ENCODE results near the gene DAB2.

DAB2 gene

DNA sequence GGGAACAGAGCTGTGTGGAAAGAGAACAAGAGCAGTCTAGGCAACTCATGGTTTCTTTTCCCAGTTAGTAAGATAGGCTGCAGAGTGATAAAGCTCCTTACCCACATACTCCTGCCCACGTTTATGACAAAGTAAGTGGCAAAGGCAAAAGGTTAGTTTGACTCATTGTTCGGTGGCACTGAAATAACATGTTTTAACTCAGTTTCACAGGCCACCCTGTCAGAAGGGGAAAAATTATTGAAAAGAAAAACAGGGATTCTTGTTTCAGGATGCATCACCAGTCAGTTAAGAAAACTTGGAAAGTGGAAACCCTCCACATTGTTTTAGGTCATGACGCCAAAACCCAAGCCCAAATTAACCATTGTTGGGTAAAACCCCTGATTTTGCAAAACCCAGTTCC, 22.3 kb upstream of the DAB2 start:
- no peak for DNase-seq

GRCh38 chr5:39446231-39446630, 21.5 kb upstream of the DAB2 start:
- DNase-seq = no peak

- DNase-seq = no peak
Measured at GRCh38 chr5:39443911-39444310, 19.1 kb upstream of the DAB2 start.

DNA sequence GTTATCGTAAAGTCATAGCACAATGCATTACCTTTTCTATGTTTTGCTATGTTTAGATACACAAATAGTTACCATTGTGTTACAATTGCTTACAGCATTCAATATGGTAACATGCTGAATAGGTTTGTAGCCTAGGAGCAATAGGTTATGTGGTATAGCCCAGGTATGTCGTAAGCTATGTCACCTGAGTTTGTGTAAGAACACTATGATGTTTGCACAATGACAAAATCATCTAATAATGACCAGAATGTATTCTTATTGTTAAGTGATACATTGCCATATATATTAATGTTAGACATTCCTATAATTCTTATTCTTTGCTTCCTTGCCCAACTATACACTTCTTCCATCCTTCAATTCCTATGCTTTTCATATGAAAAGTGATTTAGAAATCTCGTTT, 18.2 kb upstream of the DAB2 start:
- no peak for DNase-seq

DNA sequence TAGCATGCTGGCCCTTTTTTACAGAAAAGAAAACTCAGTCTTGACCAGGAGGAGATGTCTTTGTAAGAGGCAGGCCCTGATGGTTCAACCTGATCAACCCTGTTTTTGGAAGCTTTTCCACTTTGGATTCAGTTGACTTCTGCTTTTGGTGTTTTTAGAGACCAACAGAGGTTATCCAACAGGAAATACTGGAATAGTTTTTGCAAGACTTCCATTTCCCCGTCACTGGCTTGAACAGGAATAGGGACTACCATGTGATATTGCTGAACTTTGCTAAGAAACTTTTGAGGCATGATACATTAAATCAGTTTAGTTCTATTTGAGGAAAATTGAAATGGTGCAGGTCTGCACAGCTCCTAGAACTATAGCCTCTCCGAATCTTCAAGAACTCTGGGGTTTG, 17.1 kb upstream of the DAB2 start:
- no peak for DNase-seq

GRCh38 chr5:39440958-39441624, 16.3 kb upstream of the DAB2 start:
- no peak for DNase-seq

GRCh38 chr5:39440192-39440957, 15.6 kb upstream of the DAB2 start:
- no peak for DNase-seq

DNA sequence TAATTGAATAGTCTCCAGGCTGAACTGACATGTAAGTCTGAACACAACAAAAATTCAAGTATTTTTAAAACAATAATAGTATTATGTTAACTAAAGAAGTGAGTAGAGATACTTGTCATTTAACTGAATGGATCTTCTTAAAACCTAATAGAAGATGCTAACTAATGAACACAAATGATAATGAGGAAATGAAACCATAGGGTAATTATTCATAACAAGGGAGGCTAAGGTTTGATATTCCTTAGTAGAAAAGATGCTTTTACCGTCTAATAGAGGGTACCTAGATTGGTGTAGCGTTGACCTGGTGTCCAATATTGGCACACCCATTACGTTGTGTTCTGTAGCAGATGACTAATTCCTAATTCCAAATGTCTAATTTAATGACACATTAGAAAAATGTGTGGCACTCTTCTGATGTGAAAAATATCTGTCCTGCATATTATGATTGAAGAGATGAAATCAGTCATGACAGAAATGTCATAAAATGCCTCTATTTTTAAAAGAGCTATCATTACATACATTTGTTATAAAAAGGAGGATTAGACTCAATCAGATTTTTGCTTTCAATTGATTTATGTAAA, 14.9 kb upstream of the DAB2 start:
- DNase-seq = no peak

GRCh38 chr5:39437467-39437866, 12.7 kb upstream of the DAB2 start:
- no peak for DNase-seq

DNA sequence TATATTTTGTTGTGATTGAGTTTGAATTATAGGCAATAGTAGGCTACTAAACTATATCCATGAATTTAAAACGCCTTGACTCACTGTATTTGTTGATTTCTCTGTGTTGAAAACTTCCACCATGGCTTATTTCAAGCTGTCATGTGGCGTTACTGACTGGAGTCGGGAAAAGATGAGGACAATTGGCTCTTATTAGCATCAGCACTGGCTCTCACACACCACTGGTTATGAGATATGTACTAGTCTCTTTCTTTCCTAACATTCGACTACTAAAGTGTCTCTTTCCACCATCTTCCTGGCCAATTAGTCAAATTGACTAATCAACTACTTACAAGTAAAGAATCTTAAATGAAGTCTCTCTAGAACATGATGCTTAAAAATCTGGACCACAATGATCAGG, 9.1 kb upstream of the DAB2 start:
- DNase-seq = no peak

- no peak for DNase-seq
Measured at GRCh38 chr5:39432696-39433530, 8.1 kb upstream of the DAB2 start.

DNA sequence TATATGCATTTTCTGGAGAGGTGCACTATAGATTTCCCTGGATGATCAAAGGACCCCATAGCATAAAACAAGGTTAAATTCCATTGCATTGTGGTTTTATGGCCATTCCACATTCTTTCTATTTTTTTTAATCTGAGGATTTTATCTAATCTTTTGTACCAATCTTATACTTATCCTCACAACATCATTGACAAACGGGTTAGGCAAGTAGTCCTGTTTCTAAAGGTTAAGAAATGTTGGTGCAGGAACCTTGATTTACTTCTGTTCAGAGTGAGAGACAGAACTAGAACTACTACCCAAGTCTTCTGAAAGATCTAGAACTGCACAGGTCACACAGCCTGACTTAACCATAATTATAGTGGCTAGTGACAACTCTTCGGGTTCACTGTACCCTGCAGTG, 5.7 kb upstream of the DAB2 start:
- DNase-seq = no peak

GRCh38 chr5:39428640-39429039, 3.9 kb upstream of the DAB2 start:
- DNase-seq = no peak

GRCh38 chr5:39427633-39428032, 2.9 kb upstream of the DAB2 start:
- DNase-seq = no peak

DNA sequence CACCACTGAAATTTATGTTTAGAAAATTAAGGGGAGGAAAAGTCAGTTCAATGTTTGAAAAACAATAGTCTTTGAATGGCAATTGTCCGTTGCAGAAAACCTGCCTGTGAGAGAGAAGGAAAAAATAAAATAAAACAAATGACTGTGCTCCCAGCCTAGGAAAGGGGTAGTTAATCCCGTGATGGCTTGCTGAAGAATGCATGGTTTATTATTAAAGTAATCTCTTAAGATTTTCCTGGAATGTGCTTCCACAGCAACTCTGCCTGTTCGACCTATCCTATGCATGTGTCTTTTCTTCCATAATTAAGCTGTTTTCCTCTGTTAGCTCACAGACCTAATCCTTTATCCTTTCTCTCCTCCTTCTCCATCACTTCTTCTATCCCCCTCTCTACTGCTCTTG, 2.4 kb upstream of the DAB2 start:
- no peak for DNase-seq

DNA sequence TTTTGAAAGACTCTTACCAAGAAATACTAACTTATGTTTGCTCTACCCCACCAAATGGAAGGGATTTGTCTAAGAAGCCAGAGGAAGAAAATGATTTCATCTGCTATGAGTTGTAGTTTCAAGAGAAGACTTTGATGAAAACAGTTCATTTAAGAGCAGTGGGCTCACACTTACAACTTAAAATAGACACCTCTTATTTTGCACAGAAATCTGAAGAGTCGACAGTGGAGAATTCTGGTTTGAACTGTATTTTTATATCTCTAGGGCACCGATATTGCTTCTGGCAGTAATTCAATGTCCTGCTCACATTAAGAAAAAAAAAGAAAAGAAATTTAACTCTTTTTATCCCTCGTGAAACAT, 1.9 kb upstream of the DAB2 start:
- DNase-seq = no peak

- DNase-seq = no peak
Measured at GRCh38 chr5:39426051-39426745, 1.4 kb upstream of the DAB2 start.

- DNase-seq = no peak
Measured at GRCh38 chr5:39423331-39423751, 1.4 kb downstream of the DAB2 start.

DNA sequence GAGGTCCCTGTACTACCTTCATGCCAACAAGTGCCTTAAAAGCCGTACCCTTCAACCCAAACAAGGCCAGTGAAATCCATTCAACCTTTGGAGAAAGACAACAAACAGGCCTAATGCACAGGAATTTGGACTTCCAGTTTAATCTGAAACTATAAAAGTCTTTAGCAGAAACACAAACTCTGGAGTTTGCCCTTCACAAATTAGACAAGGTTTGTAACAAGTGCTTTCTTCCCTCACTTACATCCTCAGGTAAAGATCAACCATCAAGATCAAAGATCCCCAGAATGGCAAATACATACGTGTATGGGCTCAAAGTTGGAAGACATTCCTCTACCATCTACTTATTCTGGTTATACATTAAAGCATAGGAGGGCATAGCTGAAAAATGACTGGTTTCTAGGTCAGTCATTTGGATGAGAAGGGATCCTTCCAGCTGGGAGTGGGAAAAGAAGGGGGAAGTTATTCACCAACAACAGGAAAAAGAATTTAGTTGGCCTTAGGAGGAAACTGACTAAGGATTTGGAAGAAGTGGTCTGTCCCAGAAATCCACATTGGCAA, 2.0 kb downstream of the DAB2 start:
- no peak for DNase-seq

- no peak for DNase-seq
Measured at GRCh38 chr5:39422036-39422606, 2.7 kb downstream of the DAB2 start.

DNA sequence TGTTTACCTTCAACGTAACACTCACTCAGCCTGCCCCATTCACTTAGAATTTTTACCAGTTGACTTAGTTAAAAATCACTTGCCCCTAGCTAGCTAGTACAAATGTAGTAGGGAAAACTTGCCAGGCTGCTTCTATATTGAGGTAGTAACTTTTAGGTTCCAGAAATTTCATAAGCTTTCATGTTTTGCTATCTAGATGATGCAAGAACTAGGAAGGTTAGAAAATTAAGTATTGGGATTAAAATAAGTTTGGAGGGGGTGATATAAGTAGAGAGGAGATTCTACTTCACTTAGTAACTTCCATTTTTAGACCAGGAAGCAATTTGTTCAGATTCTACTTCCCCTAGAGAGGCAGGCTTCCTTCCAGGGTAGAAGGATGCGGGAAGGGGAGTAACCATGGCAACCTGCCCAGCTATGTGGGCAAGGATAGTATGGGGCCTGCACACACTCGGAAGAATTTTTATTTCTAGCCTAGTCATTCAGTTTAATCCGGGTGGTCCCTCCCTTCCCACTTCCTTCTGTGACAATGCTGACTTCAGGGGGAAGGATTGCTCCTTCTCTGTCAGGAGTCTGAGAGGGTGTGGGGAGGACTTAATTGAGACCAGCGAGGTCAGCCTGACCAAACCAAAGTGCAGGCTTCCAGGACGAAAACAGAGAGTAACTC, 4.2 kb downstream of the DAB2 start:
- no peak for DNase-seq

- DNase-seq = no peak
Measured at GRCh38 chr5:39419796-39420195, 5.0 kb downstream of the DAB2 start.
